SIG-M5 treated with dmso at 0.1 percent for 504 hours (cell line): ENCODE measurements around the gene TMBIM6.

Source experiments
- DNase-seq: peaks from one replicate; lab custom pipeline; 2025; ENCODE audit not compliant: unreplicated experiment; lab: John Stamatoyannopoulos, UW

TMBIM6 gene

DNA sequence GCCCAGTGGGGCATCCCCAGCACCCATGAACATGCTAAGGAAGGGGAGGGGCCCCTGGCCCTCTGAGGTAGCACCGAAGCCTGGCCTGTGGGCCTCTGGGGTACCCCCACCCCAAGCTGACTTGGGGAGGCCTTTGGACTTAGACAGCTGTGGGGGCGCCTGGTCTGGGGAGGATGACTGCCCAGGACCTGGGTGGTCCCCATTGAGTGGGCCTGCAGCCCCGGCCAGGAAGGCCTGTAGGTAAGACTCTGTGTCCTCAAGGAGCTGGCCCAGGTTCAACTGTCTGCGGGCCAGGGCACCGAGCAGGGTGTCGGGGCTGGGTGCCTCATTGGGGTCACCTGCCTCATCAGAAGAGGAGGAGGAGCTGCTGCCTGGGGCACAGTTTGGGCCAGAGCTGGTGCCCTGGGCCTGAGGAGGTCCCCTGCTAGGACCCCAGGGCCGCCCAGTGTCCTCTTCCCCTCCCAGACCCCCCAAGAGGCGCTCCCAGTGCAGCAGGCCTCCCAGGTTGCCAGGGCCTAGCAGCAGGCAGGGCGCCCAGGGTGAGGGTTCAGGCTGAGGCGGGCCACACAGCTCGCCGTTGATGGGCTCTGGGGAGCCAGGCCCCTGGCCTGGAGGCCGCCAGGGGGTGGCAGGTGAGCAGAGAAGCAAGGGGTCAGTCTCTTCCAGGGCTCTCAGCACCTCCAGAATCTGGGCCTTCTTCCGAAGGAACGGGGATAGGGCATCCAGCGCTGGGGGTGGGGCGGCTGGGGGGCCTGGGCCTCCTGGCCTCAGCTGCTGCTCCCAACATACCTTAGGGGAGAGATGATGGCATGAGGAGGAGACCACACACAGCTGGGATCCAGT, 55.5 kb downstream of the TMBIM6 start:
- DNase-seq: no peak

DNA sequence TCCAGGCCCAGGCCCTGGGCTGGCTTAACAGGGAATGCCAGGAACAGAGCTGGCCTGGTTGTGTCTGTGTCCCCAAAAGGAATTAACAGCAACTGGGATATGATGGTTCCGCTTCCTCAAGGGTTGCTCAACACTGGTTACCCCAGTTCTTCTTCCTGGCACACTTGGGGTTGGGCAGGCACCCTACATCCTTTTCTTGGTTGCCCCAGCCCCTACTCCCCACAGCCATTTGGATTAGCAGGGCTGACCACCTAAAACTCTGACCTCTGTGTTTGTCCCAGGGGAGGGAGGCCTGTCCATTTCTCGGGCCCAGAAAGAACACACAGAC, 56.1 kb downstream of the TMBIM6 start:
- DNase-seq: no peak

DNA sequence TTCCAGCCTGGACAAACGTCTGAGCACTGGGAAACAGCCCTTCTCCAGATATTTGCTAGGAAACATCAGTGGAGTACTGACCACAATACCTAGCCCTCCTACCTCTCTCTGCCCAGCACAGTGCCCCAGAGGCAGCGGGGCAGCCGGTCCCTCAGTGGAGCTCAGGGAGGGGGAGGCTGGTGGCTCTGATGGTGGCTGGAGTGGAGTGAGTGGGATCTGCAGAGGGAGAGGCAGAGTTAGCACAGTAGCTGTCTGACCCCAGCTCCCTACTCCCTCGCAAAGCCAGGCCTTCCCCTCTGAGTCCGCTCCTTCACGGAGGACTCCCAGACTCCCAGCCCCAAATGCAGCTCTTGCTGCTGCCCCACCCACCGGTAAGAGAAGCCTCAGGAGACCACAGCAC, 56.9 kb downstream of the TMBIM6 start:
- no peak for DNase-seq

DNA sequence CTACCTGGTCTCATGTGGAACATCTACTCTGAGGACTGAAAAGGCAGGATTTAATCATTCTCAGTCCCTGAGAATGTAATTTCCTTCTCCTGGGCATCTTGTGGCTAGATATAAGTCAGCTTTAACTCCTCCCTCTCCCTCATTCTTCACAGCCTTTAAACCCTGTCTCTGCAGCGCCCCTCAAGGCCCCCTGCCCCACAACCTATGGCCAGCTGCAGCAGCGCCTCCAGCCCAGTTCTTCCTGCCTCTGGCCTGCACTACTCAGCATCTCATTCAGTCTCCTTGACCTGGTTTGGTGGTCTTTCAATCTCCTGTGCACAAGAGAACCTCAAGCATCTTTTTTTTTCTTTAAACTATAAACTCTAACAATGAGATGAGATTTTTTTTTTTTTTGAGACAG, 57.6 kb downstream of the TMBIM6 start:
- no peak for DNase-seq

DNA sequence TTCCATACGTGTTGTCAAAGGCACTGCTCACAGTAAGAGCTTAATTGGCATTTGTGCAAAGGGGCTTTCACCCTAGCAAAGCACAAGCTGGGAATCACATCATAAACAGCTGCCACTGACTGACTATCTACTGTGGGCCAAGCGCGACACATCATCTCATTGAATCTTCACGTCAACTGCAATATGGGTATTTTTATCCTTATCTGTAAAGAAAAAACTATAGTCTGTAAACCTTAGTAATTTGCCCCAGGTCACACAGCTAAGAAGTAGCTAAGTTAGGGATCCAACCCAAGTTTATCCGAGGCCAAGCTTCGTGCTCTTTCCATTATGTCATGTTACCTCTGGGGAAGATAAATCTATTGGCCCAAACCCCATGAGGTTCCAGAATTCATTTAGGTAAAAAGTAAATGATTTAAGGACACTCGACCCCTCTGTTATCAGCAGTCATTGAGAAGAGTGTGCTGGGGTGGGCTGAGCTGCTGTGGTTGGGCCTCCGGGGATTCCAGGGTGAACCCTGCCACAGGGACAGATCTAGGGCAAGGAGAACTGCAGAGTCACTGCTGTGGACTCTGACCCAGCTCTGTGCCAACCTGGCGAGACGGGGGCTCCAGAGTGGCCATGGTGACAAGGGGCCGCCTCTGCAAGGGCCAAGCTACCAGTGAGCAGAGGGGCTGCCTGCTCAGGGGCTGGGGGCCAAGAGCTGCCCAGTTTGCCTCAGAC, 59.2 kb downstream of the TMBIM6 start:
- no peak for DNase-seq

DNA sequence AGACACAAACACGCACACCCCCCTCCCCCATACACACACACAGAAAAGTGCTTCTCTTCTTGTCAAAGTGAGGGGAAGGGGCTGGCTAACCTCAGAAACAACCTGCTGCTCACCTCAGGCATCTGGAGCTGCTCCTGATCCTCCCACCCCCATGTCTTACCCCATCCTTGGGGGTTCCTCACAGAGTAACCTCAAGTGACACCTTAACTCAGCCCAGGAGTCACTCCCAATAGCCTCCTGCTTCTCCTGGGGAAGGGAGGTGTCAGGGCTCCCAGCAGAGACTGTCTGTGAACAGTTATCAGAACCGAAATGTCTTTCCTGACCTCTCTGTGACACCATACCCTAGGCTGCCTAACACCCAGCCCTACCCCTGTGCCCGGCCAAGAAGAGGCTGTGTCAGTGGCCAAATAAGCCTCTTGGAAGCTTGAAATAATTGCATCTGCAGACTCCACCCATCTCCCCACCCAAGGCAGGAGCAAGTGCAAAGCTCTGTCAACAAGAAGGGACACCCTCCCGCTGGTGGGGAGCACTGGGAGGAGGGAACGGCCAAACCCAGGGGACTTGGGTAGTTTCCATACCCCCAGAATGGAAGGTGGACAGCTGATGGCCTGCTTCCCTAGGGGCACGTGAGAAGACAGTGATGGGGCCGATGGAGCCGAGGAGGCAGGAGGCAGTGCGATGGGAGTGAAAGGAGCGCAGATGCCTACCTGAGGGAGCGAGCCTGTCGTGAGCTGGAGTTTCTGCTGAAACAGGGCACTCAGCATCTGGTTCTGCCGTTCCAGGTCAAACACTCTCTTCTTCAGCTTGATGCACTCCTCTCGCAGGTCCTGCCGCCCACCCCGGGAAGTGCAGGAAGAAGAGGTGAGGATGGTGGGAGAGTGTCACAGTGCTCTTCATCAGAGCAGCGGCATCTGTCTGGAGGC, 60.0 kb downstream of the TMBIM6 start:
- DNase-seq: no peak

DNA sequence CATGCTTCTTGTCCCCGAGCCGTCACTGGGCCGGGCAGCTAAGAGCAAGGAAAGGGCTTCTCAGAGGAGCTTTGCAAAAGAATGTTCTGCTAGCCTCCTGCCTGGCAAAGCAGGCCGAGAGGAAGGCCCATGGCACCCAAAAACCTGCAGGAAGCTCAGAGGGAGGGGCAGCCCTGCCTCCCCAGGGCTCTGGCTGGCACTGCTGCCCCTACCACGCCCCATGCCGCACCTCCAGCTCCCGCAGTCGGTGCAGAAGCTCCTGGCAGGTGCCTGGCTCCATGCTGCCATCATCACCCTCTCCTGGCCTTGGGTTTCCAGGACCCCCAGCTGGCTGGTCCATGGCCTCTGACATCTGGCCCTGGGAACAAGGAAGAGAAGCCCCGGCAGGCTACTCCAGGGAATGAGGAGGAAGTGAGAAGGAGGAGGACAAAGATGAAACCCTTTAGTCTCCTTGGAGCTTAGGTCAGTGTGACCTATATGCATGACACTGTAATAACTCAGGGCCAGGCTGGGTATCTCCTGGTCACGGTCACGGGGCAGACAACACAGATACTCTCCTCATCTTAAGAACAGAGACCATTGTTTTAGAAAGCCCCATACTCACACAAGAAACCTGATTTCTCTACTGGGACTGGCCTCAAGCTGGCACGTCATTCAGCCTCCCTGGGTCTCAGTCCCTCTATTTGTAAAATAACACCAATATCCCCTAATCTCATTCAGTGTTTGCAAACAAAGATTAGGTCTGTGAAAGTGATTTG, 62.5 kb downstream of the TMBIM6 start:
- no peak for DNase-seq

DNA sequence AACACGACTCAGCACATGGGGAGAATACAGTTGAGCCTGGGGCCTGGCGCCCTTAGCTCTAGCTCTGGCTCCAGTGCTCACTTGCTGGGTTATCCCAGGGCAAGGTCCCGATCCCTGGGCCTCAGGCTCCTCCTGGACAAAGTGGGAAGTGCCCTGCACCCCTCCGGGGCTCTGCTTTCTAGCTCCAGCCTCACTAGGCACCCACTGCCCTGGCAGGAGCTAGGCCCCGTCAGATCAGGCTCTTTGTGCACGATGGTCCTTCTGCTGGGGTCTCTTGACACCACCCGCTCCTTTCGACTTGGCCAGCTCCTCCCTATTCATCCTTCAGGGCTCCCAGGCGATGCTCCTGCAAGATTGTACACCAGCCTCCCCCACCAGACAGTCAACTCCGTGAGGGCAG, 63.5 kb downstream of the TMBIM6 start:
- no peak for DNase-seq

DNA sequence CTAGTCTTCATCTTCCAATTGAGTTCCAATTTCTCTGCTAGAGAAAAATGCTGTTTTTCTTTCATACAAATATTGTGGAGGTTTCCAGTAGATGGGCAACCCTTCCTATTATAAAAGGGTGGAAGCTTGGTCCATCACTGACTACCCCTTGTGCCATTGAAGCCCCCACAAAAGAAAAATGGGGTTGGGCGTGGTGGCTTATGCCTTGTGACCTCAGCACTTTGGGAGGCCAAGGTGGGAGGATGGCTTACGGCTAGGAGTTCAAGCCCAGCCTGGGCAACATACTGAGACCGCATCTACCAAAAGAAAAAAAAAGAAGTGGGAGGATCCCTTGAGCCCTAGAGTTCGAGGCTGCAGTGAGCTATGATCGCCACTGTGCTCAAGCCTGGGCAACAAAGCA, 64.1 kb downstream of the TMBIM6 start:
- DNase-seq: no peak

DNA sequence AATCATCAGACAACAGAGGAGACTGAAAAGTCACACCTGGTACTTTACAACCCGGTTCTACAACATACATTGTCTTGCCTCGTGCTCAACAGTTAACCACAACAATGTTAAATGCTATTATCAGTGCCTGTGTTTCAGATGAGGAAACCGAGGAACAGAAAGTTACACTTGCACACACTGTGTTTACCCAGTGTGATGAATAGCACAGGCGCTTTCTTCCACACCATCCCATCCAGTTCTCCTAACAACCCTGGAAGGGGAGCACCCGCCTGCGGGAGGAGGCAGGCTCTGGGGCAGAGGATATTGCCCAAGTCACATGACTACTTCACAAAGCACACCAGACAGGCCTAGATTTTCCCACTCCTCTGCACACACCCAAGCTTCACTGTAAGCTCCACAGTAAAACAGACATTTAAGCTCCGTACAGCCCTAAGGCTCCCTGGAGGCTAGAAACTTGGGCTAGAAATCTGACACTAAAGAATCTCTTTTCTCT, 65.0 kb downstream of the TMBIM6 start:
- no peak for DNase-seq

DNA sequence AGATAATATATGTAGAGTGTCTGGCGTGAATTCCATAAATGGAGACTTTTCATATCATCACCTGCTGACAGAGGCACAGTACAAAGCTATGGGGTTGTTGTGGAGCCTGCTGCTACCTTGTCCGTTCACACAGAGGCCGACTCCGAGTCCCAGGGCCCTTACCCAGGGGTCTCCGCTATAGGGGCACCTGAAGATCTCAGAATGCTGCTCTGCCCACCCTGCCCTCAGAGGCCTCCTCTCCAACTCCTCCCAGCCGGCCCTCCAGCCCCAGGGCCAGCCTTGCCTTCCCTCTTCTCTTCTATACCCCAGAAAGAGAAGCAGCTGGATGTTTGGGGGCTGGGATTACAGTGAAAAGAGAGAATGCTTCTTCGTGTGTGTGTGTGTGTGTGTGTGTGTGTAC, 65.5 kb downstream of the TMBIM6 start:
- DNase-seq: no peak

DNA sequence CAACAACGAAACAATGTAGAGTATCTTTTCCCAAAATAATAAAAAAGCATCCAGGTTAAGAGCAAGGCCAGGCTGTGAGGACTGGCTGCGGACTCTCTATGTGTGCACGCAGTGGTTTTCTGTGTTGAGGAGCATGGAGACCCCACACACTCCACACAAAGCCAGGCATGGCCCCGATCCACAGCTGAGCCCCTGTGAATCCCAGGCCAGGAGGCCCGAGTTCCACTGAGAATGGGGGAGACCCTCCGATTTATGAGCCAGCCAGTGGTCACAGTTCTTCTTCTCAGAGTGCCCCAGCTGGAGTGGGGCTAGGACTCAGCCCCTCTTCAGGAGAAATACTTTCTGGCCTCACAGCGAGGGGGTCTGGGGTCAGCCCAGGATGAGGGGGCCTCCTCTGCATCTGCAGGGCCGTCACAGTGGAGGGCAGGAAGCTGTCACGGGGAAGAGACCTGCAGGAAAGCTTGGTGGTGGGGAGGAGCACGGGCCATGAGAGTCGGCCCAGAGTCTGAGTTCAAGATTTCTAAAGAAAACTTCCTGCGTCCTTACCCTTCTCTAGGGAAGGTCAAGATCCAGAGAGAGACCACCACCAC, 66.7 kb downstream of the TMBIM6 start:
- no peak for DNase-seq

DNA sequence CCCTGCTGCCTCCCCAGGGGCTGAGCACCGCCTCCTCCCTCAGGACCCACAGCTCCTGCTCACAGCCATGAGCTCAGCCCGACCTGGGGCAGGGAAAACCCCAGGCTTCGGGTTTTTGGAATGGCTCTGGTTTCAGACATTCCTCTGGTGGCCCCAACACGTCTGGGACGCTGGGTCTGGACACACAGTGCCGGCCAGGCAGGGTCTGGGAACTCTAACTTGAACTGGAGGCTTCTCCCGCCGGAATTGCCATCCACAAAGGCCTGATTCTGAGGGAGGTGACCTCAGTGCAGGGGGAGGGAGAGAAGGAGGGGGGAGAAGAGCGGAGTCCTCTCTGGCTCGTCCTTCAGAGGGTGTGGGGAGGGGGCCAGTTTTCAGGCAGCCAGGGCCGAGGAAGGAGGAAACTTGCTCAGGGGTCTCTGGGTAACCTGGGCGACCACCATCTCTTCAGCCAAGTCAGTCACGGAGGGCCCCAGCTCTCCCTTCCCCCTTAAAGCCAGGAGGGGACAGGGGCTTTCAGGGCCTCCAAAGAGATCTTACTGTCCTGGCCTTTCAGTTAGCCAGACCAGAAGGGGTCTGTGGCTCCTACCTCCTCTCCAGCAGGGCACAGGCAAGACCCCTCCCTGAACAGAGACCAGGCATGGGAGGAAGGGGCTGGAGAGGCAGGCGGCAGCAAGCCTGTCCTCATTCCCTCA, 67.5 kb downstream of the TMBIM6 start:
- no peak for DNase-seq

DNA sequence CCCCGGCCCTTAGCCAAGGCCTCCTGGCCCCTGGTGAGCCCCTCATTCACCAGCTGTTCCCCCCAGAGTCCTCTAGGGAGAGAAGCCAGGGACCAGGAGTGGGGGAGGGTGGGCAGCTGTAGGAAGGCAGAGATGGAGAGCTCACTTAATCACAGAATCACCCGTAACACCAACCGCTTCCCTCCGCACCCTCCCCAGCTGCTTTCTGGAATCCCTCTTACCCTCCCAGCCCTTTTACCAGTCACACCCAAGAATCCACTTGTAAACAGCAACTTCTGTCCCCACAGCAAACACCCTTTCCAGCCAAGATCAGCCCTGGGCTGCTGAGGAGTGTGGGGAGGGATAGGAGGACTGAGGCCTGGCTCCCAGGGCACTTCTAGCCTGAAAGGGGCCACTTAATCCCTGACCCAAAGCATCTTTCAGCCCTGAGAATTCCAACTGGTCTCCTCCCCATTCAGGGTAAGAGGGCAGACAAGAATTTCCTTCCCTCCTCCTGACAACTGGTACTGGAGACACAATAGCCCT, 68.1 kb downstream of the TMBIM6 start:
- DNase-seq: no peak

DNA sequence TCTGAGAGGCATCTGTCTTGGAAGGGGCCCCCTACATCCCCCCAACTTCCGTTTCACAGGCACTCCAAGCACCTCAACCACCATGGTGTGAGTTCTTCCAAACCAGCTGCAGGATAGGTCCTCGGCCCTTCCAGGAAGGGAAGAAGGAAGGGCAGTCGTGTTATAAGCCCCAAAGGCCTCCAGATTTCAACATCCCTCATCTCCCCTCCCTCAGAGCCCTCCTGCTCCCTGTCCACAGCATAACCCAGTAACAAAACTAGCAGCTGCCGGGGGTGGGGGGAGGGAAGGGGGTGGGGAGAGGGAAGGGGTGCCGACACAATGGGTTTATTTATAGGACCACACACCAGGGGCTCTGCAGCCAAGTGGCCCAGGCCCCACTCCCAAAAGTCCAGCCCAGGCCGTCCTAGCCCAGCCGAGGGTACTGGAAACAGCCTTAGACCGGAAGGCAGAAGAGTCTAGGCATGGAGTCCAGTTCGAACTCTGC, 68.6 kb downstream of the TMBIM6 start:
- no peak for DNase-seq

DNA sequence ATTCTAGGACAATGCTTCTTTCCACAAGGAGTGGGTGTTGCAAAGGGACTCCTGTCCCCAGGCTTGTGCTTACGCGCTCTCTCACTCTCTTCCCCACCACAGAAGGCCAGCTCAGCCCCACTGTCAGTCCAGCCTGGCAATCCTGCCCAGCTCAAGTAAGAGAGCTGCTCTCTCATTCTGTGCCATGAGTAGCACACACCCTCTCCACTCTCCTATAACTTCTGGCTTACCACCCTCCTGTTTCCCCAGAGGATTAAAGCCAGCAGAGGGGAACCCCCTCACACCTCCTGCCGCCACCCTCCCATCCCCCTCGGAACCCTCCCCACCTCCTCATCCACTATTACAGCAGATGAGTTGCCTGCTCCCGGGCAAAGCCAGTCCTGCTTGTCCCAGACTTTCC, 69.8 kb downstream of the TMBIM6 start:
- DNase-seq: no peak

DNA sequence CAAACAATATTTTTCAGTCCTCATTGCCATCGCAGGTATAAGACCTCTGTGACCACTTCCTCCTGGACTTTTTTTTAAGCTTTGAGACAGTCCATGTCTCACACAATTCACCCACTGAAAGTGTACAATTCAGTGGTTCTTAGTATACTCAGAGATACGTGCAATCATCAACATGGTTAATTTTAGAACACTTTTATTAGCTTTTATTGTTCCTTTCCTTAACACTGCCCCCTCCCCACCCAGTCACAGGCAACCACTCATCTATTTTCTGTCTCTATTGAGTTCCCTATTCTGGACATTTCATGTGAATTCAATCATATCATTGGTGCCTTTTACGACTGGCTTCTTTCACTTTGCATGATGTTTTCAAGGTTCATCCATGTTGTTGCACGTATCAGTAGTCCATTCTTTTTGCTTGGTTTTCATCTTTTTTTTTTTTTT, 70.6 kb downstream of the TMBIM6 start:
- DNase-seq: no peak

DNA sequence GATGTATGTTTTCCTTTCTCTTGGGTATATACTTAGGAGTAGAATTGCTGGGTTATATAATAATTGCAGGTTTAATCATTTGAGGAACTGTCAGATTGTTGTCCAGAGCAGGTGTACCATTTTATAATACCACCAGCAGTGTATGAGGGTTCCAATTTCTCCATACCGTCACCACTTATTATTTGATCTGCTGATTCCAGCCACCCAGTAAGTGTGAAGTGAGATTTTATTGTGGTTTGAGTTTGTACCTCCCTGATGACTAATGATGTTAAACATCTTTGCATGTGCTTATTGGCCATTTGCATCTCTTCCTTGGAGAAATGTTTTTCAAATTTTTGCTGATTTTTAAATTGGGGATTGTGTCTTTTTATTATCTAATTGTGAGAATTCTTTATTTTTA, 71.8 kb downstream of the TMBIM6 start:
- no peak for DNase-seq
